K562 (cell line): ENCODE data around the gene TMCC1. TPM values are rescaled to one million over a fixed set of nuclear protein-coding genes. Genes with fewer than 3 reads are reported as not detected.
A peak's percentile ranks its signal among the peaks of the same experiment; 100 is the strongest.

Experiments
- ATAC-seq: fragments of 200-7000 bp; cut with Tn5 transposase; 3 replicates; pipeline ENCODE4 v1.9.1; 2020; ENCODE audit warnings: moderate library complexity
- BruUV-seq: library from RNA; stranded (reverse); fragments of 400-500 nt; replicated peaks from 2 replicates; lab custom pipeline; 2021; lab: Mats Ljungman, UMichigan
- CTCF ChIA-PET: fragments of 300-600 bp; formaldehyde crosslinking; extraction: SDS; loops from one replicate; lab custom pipeline; 2021; ENCODE audit warnings: low intra/inter-chr PET ratio; lab: Yijun Ruan, JAX
- POLR2A ChIA-PET: fragments of 300-600, 350-650 bp; sonication (Branson Sonifier 250); formaldehyde crosslinking; extraction: SDS; loops from one replicate; lab custom pipeline; 2021; ENCODE audit warnings: antibody characterized with exemption, inconsistent platforms; lab: Yijun Ruan, JAX
- DNase-seq, 4 experiments: peaks; one replicate each; pipeline versions ENCODE4 v3.0.0 to v3.0.0-alpha.2; 2011 to 2018; ENCODE audit warnings: low spot score in 3 of 4, mixed read lengths in 3 of 4; ENCODE audit errors: extremely low read depth in 1 of 4
- FAIRE-seq: peaks from 2 replicates; lab custom pipeline; 2011; peaks lifted over from hg19 to GRCh38; lab: Jason Lieb, UNC
- H2AFZ ChIP-seq: 2 replicates; pipeline ENCODE4 v1.6.0; 2011; ENCODE audit warnings: low read depth, low read length, control low read depth, inconsistent platforms
- H3K27ac ChIP-seq: fragments of 200-600 bp; 3 replicates; pipeline ENCODE4 v1.8.0; 2011; ENCODE audit warnings: low read depth, mild to moderate bottlenecking, control low read depth, inconsistent platforms, low read length, moderate library complexity, mixed read lengths; ENCODE audit errors: extremely low read depth
- H3K27me3 ChIP-seq, 2 experiments: fragments of 300-600 bp in 1 of 2; 2 replicates in 1 of 2; 3 replicates in 1 of 2; pipeline versions ENCODE4 v1.6.0 to v1.8.0; 2011; ENCODE audit warnings: inconsistent platforms in 2 of 2, low read length in 2 of 2, mild to moderate bottlenecking in 1 of 2, mixed read lengths in 1 of 2, moderate library complexity in 1 of 2; ENCODE audit not compliant: control insufficient read depth in 2 of 2, insufficient read depth in 2 of 2
- H3K36me3 ChIP-seq: fragments of 300-600 bp; 3 replicates; pipeline ENCODE4 v1.8.0; 2011; ENCODE audit warnings: mild to moderate bottlenecking, low read length, inconsistent platforms; ENCODE audit not compliant: control insufficient read depth, insufficient read depth
- H3K4me1 ChIP-seq, 2 experiments: fragments of 200-600 bp in 1 of 2; replicated peaks in 1 of 2; 2 replicates in 1 of 2; 3 replicates in 1 of 2; pipeline versions ENCODE4 v1.5.1 to v1.8.0; 2011; ENCODE audit warnings: inconsistent platforms in 2 of 2, low read length in 2 of 2, mild to moderate bottlenecking in 1 of 2, mixed read lengths in 1 of 2, moderate library complexity in 1 of 2; ENCODE audit not compliant: control insufficient read depth in 2 of 2, insufficient read depth in 2 of 2
- H3K4me2 ChIP-seq: 2 replicates; pipeline ENCODE4 v1.6.1; 2011; ENCODE audit warnings: low read length, control low read depth, inconsistent platforms, mixed read lengths; ENCODE audit not compliant: insufficient read depth
- H3K4me3 ChIP-seq: fragments of 200-600 bp; sonication (generic), shearing (Covaris generic); 2 replicates; pipeline ENCODE4 v1.5.1; 2016; ENCODE audit warnings: control low read depth, inconsistent platforms
- H3K79me2 ChIP-seq: fragments of 200-600 bp; 3 replicates; pipeline ENCODE4 v1.8.0; 2011; ENCODE audit warnings: low read length, inconsistent platforms; ENCODE audit not compliant: control insufficient read depth, insufficient read depth
- H3K9ac ChIP-seq, 2 experiments: 2 replicates each; pipeline versions ENCODE4 v1.6.0 to v1.6.1; 2011; ENCODE audit warnings: low read depth in 2 of 2, low read length in 2 of 2, control low read depth in 1 of 2, inconsistent platforms in 1 of 2, mild to moderate bottlenecking in 1 of 2, mixed read lengths in 1 of 2; ENCODE audit not compliant: insufficient read depth in 1 of 2
- H3K9me1 ChIP-seq: one replicate; pipeline ENCODE4 v1.6.0; 2011; ENCODE audit warnings: inconsistent platforms, mild to moderate bottlenecking, low read length, moderate library complexity; ENCODE audit not compliant: control insufficient read depth, insufficient read depth
- H3K9me3 ChIP-seq: replicated peaks from 2 replicates; pipeline ENCODE4 v1.5.1; 2011; ENCODE audit warnings: low read depth, low read length, inconsistent platforms; ENCODE audit not compliant: control insufficient read depth, insufficient read depth
- H4K20me1 ChIP-seq: replicated peaks from 2 replicates; pipeline ENCODE4 v1.6.1; 2011; ENCODE audit warnings: low read length, inconsistent platforms, mixed read lengths; ENCODE audit not compliant: control insufficient read depth, insufficient read depth
- ATF1 ChIP-seq, 2 experiments: fragments of 450-650 bp in 1 of 2; IDR thresholded peaks; 2 replicates each; pipeline ENCODE4 v1.6.1; 2016; ENCODE audit warnings: missing compliant biosample characterization in 1 of 2, missing genetic modification characterization in 1 of 2
- ATF2 ChIP-seq: sonication (generic); formaldehyde crosslinking; IDR thresholded peaks from 2 replicates; pipeline ENCODE4 v1.8.1; 2022; ENCODE audit warnings: missing genetic modification reagents
- ATF7 ChIP-seq: fragments of 450-650 bp; IDR thresholded peaks from 2 replicates; pipeline ENCODE4 v1.7.1; 2014; ENCODE audit warnings: mild to moderate bottlenecking, moderate library complexity
- BCL6 ChIP-seq: fragments of 250-450 bp; sonication (Bioruptor Pico); IDR thresholded peaks from 2 replicates; pipeline ENCODE4 v1.4.0; 2020
- BMI1 ChIP-seq: fragments of 150-350 bp; IDR thresholded peaks from 2 replicates; pipeline ENCODE4 v1.6.1; 2014; ENCODE audit warnings: low read length
- CSDE1 ChIP-seq, 2 experiments: fragments of 450-650 bp; IDR thresholded peaks; 2 replicates each; pipeline ENCODE4 v1.6.1; 2016; ENCODE audit warnings: mild to moderate bottlenecking in 1 of 2
- EGR1 ChIP-seq: fragments of 450-650 bp; conservative IDR thresholded peaks from 2 replicates; pipeline ENCODE4 v1.6.1; 2017; ENCODE audit warnings: mild to moderate bottlenecking
- FOXJ2 ChIP-seq: fragments of 200-800 bp; sonication (Bioruptor generic); IDR thresholded peaks from 2 replicates; pipeline ENCODE4 v1.6.1; 2016; ENCODE audit warnings: missing genetic modification characterization, missing compliant biosample characterization
- GTF2A2 ChIP-seq: IDR thresholded peaks from 2 replicates; pipeline ENCODE4 v1.6.1; 2016; ENCODE audit warnings: mild to moderate bottlenecking, missing genetic modification characterization, missing compliant biosample characterization
- HSF4 ChIP-seq: fragments of 250-450 bp; sonication (Bioruptor Pico); IDR thresholded peaks from 2 replicates; pipeline ENCODE4 v2.1.2; 2022; ENCODE audit warnings: mild to moderate bottlenecking, moderate library complexity, borderline replicate concordance
- MEIS2 ChIP-seq: fragments of 450-650 bp; IDR thresholded peaks from 2 replicates; pipeline ENCODE4 v1.6.1; 2014; ENCODE audit warnings: mild to moderate bottlenecking; ENCODE audit not compliant: partially characterized antibody
- PHF8 ChIP-seq: fragments of 200-600 bp; sonication (generic); IDR thresholded peaks from 2 replicates; pipeline ENCODE4 v1.6.1; 2012; ENCODE audit warnings: mixed run types, mild to moderate bottlenecking, inconsistent platforms, low read length, moderate library complexity, borderline replicate concordance
- PKNOX1 ChIP-seq: fragments of 450-650 bp; IDR thresholded peaks from 2 replicates; pipeline ENCODE4 v1.6.1; 2016
- RFX1 ChIP-seq: fragments of 450-650 bp; IDR thresholded peaks from 2 replicates; pipeline ENCODE4 v1.6.1; 2016; ENCODE audit warnings: mild to moderate bottlenecking, moderate library complexity
- SFPQ ChIP-seq: fragments of 200-400 bp; formaldehyde crosslinking; IDR thresholded peaks from 2 replicates; pipeline ENCODE4 v1.6.1; 2017; ENCODE audit warnings: mild to moderate bottlenecking, low read depth, low read length, moderate library complexity
- SP1 ChIP-seq: sonication (generic); formaldehyde crosslinking; IDR thresholded peaks from 2 replicates; pipeline ENCODE4 v1.8.1; 2022; ENCODE audit warnings: mild to moderate bottlenecking, missing genetic modification reagents
- SRF ChIP-seq, 2 experiments: fragments of 250-450, 450-650 bp in 1 of 2; sonication (Bioruptor Pico) in 1 of 2; sonication (generic) in 1 of 2; formaldehyde crosslinking; IDR thresholded peaks; 2 replicates each; pipeline versions ENCODE4 v1.5.0 to v1.5.1; 2020 to 2022; ENCODE audit warnings: mild to moderate bottlenecking in 1 of 2, missing genetic modification reagents in 1 of 2
- WGBS: fragments of 100-300 bp; shearing (Covaris generic); methylation state at CpG from one replicate; pipeline ENCODE4 v1.1.6; 2016; ENCODE audit warnings: low coverage, mixed read lengths; ENCODE audit not compliant: insufficient coverage; ENCODE audit errors: missing lambda C conversion rate; 5-methylcytosine and 5-hydroxymethylcytosine counted together
- in situ Hi-C: fragments of 300-500 bp; cut with MboI; formaldehyde crosslinking; loops from 4 replicates; pipeline ENCODE4 v1.15.0; 2018; ENCODE audit warnings: inconsistent platforms, mixed read lengths
- intact Hi-C: fragments of 100-400 bp; cut with micrococcal nuclease; formaldehyde crosslinking; loops from 2 replicates; pipeline ENCODE4 v1.14.2; 2022
- polyA plus RNA-seq, 8 experiments: library from polyadenylated mRNA; depleted of rRNA in 4 of 8; stranded (reverse) in 5 of 8; unstranded in 3 of 8; fragments of >200 nt; fragmentation: Nextera tagmentation in 2 of 8; fragmentation: Illumina TruSeq in 1 of 8; extraction: Ambion mirVana in 2 of 8; extraction: Trizol in 1 of 8; gene quantifications; 2 replicates each; pipeline versions ENCODE4 v1.2.1 to v1.2.3, GENCODE V29; 2011 to 2014; ENCODE audit warnings: inconsistent platforms in 1 of 8, missing spikeins in 1 of 8
- total RNA-seq, 7 experiments: library from RNA; depleted of rRNA in 6 of 7; stranded (reverse); fragments of >200 nt in 6 of 7; fragmentation: Illumina TruSeq in 2 of 7; extraction: Trizol in 2 of 7; gene quantifications; 2 replicates each; pipeline versions ENCODE4 v1.2.1 to v1.2.3, GENCODE V29; 2011 to 2021; ENCODE audit warnings: low replicate concordance in 1 of 7

The TMCC1 gene
- total and polyA plus RNA-seq, 9 of the 15 experiments (the other 6 are each of a cell fraction or from before 2014, with no cell fraction given), result 0.89 to 8.7 (median 4.0) TPM

GRCh38 chr3:129699199-129699598, 194.3 kb downstream of the TMCC1 start:
- Histone ChIP-seq H4K20me1 (no peaks in the 10 kb centered on the region), H3K4me3 (no peak overlapping the region; the same call in 1 of the 2 replicates), H3K27ac (peak overlapping the region; percentile 76; the same call in 2 of the 3 replicates), H3K9me1 (no peaks in the 10 kb centered on the region), H3K9me3 (0 out of 2 replicates have a peak, but pooled peaks cover 2% of the 10 kb centered on the region), H3K79me2 (no peaks in the 10 kb centered on the region; the same call in 2 of the 3 replicates), H3K36me3 (no peaks in the 10 kb centered on the region), H3K27me3 (no peaks in the 10 kb centered on the region), H3K4me1 (peaks cover 3 to 4% of the 10 kb centered on the region in 2 experiments; a peak in 4 of 5 replicates), H3K9ac (no peak overlapping the region), H3K4me2 (peak overlapping the region; percentile 57), H2AFZ (peak overlapping the region; percentile 76)
- DNase-seq (peak in 2 of 4 experiments; percentile 24 to 81), ATAC-seq (peak; percentile 93), FAIRE-seq (peak; percentile 74)
- intact Hi-C loops (no loop called here), in situ Hi-C loops (no loop called here)
- BruUV-seq, result no TSS peak
- CTCF ChIA-PET, result no interaction called here
- POLR2A ChIA-PET, result interaction anchor here (2.0 kb wide), 1 partner anchor 9 kb away, joined by 7 read pairs; no protein-coding TSS in a partner anchor
- 5% methylated on average over 4 of the region's 4 CpGs for WGBS
- TF ChIP-seq PHF8 (no peak), FOXJ2 (tag) (peak; percentile 66; the same call in 1 of the 2 replicates), SFPQ (no peak), MEIS2 (peak; percentile 18), CSDE1 (IDR thresholded peaks at IDR 0.05) (peak in 1 of 2 experiments; percentile 65; a peak in 1 of 4 replicates), BMI1 (peak; percentile 88), ATF2 (no peak), RFX1 (peak; percentile 94), BCL6 (no peak), ATF1 (CRISPR knock-in tag; IDR thresholded peaks at IDR 0.05) (no peak), ATF1 (tag; IDR thresholded peaks at IDR 0.05) (peak; percentile 20; the same call in 1 of the 2 replicates), ATF7 (peak; percentile 45; the same call in 1 of the 2 replicates), GTF2A2 (tag) (no peak), HSF4 (no peak), PKNOX1 (peak; percentile 81), EGR1 (peak; percentile 42; the same call in 1 of the 2 replicates), SP1 (peak; percentile 85; the same call in 1 of the 2 replicates), SRF (CRISPR knock-in tag; IDR thresholded peaks at IDR 0.05) (peak; percentile 88 to 98)
